NCI-H1417 treated with DMSO at 0.1 percent for 48 hours (cell line): ENCODE results near the gene HSD17B12.

Source experiments
- DNase-seq: peaks from one replicate; lab custom pipeline; 2025; lab: John Stamatoyannopoulos, UW

Gene HSD17B12

GRCh38 chr11:43688394-43688793 lies 7.9 kb downstream of the HSD17B12 start:
- no peak for DNase-seq

- no peak for DNase-seq
Measured at GRCh38 chr11:43689167-43689566, 8.6 kb downstream of the HSD17B12 start.

- no peak for DNase-seq
Measured at GRCh38 chr11:43690929-43691725, 10.6 kb downstream of the HSD17B12 start.

- DNase-seq, result no peak
Measured at GRCh38 chr11:43691806-43692205, 11.3 kb downstream of the HSD17B12 start.

- DNase-seq, result no peak
Measured at GRCh38 chr11:43693069-43693468, 12.5 kb downstream of the HSD17B12 start.

GRCh38 chr11:43693731-43694130 lies 13.2 kb downstream of the HSD17B12 start:
- no peak for DNase-seq

- DNase-seq, result no peak
Measured at GRCh38 chr11:43694477-43694876, 13.9 kb downstream of the HSD17B12 start.

- no peak for DNase-seq
Measured at GRCh38 chr11:43697679-43698078, 17.1 kb downstream of the HSD17B12 start.

- DNase-seq, result no peak
Measured at GRCh38 chr11:43699870-43700269, 19.3 kb downstream of the HSD17B12 start.

GRCh38 chr11:43706631-43707030 lies 26.1 kb downstream of the HSD17B12 start:
- no peak for DNase-seq

- no peak for DNase-seq
Measured at GRCh38 chr11:43708776-43709175, 28.2 kb downstream of the HSD17B12 start.

- no peak for DNase-seq
Measured at GRCh38 chr11:43709689-43710088, 29.2 kb downstream of the HSD17B12 start.

- no peak for DNase-seq
Measured at GRCh38 chr11:43712676-43713075, 32.1 kb downstream of the HSD17B12 start.

- no peak for DNase-seq
Measured at GRCh38 chr11:43718373-43718772, 37.8 kb downstream of the HSD17B12 start.

- DNase-seq, result no peak
Measured at GRCh38 chr11:43723617-43724016, 43.1 kb downstream of the HSD17B12 start.

GRCh38 chr11:43732225-43732624 lies 51.7 kb downstream of the HSD17B12 start:
- DNase-seq, result no peak

- no peak for DNase-seq
Measured at GRCh38 chr11:43734256-43734655, 53.7 kb downstream of the HSD17B12 start.

- DNase-seq, result no peak
Measured at GRCh38 chr11:43735115-43735514, 54.6 kb downstream of the HSD17B12 start.

- DNase-seq, result no peak
Measured at GRCh38 chr11:43735961-43736360, 55.4 kb downstream of the HSD17B12 start.

GRCh38 chr11:43736502-43737200 lies 56.1 kb downstream of the HSD17B12 start:
- no peak for DNase-seq

- no peak for DNase-seq
Measured at GRCh38 chr11:43737201-43737590, 56.7 kb downstream of the HSD17B12 start.

- DNase-seq, result no peak
Measured at GRCh38 chr11:43738600-43739409, 58.3 kb downstream of the HSD17B12 start.

- no peak for DNase-seq
Measured at GRCh38 chr11:43746670-43747069, 66.1 kb downstream of the HSD17B12 start.
